HG02840 (cell line): ENCODE data around the gene RNFT2.
A peak's percentile ranks its signal among the peaks of the same experiment; 100 is the strongest.

Experiments used
- ATAC-seq: cut with Tn5 transposase; IDR thresholded peaks from one replicate; pipeline ENCODE4 v1.9.1; 2021; ENCODE audit warnings: mild to moderate bottlenecking, moderate library complexity, moderate number of reproducible peaks; ENCODE audit not compliant: unreplicated experiment, low FRiP score

RNFT2 gene

GRCh38 chr12:116820064-116820656 lies 82.0 kb downstream of the RNFT2 start:
- no peak for ATAC-seq

DNA sequence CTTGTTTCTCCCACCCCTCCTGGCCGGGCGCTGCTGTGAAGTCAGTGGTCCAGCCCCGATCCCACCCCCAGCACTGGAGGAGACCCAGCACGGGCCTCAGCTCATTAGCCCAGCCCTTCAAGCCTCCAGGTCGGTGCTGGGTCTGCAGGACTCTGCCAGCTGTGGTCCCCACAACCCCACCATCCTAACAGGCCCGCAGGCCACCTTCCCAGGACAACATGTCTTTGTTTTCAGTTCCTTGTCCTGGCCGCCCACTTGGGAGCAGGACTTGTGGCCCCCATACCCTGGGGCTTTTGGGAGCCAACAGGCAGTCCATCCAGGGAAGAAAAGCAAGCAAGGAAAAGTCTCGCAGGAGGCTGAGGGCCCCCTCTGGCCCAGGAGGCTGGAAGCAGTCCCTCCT lies 83.2 kb downstream of the RNFT2 start:
- no peak for ATAC-seq

GRCh38 chr12:116827432-116827831 lies 89.3 kb downstream of the RNFT2 start:
- ATAC-seq, result no peak

- ATAC-seq, result no peak
These were observed 94.2 kb downstream of the RNFT2 start for GRCh38 chr12:116832353-116832752.

GRCh38 chr12:116833474-116833873 lies 95.4 kb downstream of the RNFT2 start:
- no peak for ATAC-seq

DNA sequence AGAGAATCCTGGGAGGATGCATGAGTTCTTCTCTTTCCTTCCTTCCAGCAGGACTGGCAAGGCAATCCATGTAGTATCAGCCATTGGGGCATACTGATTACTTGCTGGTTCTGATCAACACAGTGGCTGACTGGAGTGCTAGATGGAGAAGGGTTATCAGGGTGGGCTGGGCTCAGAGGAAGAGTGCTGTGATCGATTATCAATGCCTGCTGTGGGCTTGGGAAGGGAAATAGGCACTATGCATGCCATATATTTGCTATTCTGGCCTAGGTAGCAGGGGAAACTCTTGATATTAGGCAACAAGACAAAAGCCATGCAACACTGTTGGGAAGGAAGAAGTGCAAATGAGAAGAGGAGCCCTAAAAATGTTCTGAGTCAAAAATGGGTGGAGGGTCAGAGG lies 97.4 kb downstream of the RNFT2 start:
- ATAC-seq, result no peak

DNA sequence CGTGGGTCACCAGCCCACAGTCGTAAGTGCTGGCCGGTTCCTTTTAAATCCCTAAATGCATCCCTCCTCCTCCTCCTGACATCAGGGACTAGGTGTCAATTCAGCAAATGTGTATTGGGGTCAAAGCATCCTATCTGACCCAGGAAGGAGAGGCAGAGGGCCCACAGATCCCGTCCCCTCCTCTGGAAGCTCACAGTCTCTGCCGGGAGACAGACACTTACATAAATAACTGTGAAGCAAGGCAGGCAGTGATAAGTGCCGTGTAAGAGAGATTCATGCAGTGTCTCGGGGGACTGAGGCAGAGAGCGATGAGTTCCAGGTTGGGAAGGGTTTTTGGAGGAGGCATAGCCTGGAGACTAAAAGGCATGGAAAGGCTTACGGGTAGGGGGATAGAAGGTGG lies 99.0 kb downstream of the RNFT2 start:
- no peak for ATAC-seq

GRCh38 chr12:116838365-116838764 lies 100.2 kb downstream of the RNFT2 start:
- ATAC-seq, result no peak

DNA sequence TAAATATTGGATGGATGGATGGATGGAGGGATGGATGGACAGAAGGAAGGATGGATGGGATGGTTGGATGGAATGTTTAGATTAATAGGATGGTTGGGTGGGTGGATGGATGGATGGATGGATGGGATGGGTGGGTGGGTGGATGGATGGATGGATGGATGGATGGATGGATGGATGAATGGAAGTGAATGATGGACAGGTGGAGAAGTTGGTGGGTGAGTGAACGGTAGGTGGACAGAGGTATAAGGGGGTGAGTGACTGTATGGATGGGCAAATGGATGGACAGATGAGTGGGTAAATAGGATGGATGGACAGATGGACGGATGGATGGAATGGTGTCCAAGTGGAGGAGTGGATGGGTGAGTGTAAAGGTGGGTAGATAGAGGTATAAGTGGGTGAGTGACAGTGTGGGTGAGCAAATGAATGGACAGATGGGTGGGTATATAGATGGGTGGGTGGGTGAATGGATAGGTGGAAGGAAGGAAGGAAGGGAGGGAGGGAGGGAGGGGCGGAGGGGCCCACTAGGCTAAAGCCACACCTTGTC lies 101.2 kb downstream of the RNFT2 start:
- ATAC-seq, result no peak

DNA sequence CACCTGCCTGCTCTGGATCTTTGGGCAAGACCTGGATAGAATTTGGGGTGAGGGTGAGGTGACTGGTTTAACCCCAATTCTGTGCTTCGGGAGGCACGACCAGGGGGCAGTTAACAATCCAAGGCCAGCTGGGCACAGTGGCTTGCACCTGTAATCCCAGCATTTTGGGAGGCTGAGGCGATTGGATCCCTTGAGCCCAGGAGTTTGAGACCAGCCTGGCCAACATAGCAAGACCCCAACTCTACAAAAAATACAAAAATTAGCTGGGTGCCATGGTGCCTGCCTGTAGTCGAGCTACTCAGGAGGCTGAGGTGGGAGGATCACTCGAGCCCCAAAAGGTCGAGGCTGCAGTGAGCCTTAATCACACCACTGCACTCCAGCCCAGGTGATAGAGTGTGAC lies 105.0 kb downstream of the RNFT2 start:
- ATAC-seq, result no peak

GRCh38 chr12:116849216-116849615 lies 111.1 kb downstream of the RNFT2 start:
- no peak for ATAC-seq

GRCh38 chr12:116852303-116852702 lies 114.2 kb downstream of the RNFT2 start:
- ATAC-seq, result no peak

- no peak for ATAC-seq
These were observed 115.4 kb downstream of the RNFT2 start for GRCh38 chr12:116853507-116853906.

DNA sequence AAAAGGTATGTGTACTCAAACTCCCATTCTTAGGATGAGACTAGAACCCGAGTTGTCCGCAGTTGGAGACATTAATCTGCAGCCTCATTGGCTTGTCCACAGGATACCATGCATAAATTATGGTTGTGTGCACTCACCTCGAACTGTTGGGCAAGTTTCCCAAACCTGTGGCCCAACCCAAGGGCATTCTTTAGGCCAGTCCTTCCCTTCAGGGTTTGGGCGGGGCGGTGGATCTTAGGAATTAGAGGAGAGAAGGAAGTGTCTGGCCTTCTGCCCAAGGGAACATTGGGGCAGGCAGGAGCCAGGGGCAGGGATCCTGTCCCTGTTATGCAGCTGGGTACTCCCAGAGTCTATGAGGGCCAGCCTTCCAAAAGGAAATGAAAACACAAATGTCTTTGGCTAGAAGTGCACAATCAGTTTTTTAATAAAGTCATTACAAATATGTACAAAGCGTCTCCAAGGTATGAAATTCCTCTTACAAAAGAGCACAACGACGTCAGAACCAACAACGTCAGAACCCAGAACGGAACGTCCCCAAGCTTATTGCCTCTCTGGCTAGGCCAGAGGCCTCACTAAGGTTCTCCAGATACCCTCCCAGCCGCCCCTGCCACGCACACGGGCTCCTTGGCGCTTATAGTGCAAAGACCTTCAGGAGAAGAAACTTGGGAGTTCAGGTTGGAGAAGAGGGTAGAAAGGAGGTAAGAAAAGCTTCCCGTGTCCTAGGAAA lies 117.8 kb downstream of the RNFT2 start:
- ATAC-seq, result no peak

DNA sequence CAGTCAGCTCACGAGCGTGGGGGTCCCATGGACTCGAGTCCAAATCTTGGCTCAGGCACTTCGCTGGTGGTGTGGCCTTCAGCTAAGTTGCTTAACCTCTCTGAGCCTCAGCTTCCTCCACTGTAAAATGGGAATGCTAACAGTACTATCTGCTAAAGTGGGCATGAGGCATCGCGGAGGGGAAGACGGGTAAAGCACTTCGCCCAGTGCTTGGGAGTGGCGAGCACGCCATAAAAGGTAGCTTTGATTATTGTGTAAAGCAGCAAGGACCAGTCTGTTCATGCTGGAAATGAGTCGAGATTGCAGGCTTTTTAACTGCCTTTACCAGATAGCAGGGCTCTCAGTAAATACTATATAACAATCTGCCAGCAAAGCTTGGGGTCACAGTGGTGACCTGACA lies 118.6 kb downstream of the RNFT2 start:
- ATAC-seq, result no peak

- ATAC-seq, result no peak
These were observed 121.0 kb downstream of the RNFT2 start for GRCh38 chr12:116859079-116859478.

DNA sequence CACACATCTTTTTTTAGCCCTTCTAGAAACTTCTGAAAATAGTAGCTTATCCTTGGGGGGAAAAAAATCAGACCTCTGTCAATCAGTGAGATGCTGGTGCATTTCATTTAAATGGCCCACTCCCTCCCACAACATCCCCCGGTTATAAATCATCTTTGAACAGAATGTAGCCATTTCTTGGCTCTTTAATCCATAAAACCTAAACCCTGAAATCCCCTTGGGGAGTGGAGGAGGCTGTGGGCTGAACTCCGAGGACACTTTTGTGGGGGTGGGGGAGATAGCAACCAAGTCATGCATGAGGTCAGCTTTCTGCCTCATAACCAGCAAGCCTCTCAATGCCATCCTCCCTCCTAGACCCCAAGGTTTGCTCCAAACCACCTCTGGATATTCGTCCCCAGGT lies 122.1 kb downstream of the RNFT2 start:
- ATAC-seq, result no peak

- peak; percentile 73 for ATAC-seq
These were observed 123.2 kb downstream of the RNFT2 start for GRCh38 chr12:116861320-116861719.

DNA sequence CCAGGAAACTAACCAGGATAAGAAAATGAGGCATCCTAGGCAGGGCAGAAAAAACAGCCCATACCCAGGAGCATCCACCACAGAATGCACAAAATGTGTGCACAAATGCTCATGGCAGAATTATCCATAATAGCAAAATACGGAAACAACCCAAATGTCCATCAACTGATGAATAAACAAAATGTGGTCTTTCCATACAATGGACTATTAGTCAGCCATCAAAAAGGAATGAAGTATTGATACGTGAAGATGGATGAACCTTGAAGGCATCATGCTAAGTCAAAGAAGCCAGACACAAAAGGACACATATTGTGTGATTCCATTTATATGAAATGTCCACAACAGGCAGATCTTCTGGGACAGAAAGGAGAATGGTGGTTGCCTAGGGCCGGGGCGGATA lies 124.1 kb downstream of the RNFT2 start:
- no peak for ATAC-seq

- ATAC-seq, result no peak
These were observed 125.2 kb downstream of the RNFT2 start for GRCh38 chr12:116863275-116863767.

DNA sequence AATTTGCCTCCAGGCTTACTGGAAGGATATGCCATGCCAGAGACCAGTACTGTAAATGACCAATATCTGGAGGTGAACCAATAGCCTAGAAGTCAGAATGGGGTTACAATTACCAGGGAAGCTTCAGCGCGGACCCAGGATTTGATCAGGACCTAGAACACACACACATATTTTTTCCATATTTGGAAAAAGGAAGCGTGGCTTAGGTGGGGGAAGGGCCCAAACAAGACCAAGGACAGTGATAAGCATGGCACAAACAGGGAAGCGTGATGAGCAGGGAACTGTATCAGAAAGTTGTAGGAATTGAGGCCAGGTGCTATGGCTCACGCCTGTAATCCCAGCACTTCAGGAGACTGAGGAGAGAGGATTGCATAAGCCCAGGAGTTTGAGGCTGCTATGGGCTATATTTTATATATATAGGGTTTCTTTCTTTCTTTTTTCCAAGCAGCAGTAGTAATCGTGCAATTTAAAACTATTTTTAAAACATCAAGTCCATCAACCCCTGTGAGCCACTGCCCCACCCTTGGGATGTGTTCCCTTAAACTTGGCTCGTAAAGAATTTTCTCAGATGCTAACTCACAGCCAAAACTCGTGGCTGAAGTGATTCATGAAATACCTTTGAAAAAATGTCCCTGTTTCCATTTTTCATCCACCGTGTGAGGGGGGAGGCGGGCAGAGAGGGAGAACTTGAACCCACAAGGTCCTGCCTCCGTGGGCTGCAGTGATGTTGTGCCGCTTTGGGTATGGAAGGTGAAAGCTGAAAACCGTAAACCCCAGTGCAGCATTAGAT lies 126.5 kb downstream of the RNFT2 start:
- no peak for ATAC-seq
